GM23338 (cell line): ENCODE results near the gene FHDC1. TPM values are rescaled to one million over a fixed set of nuclear protein-coding genes. Genes with fewer than 3 reads are reported as not detected.
A peak's percentile ranks its signal among the peaks of the same experiment; 100 is the strongest.

Experiments used
- ATAC-seq: fragments of 200-7000 bp; cut with Tn5 transposase; 3 replicates; pipeline ENCODE4 v1.9.1; 2020
- DNase-seq: peaks from one replicate; pipeline ENCODE4 v3.0.0-alpha.2; 2015; ENCODE audit warnings: low spot score
- H2AFZ ChIP-seq: fragments of 200-600 bp; sonication (generic); 2 replicates; pipeline ENCODE4 v1.8.0; 2016; ENCODE audit warnings: antibody characterized with exemption, mild to moderate bottlenecking, moderate library complexity
- H3F3A ChIP-seq: fragments of 200-600 bp; sonication (generic); replicated peaks from 2 replicates; pipeline ENCODE4 v1.8.0; 2017; ENCODE audit warnings: antibody characterized with exemption, mixed run types, low read depth
- H3K27ac ChIP-seq: fragments of 200-600 bp; sonication (generic); 2 replicates; pipeline ENCODE4 v1.6.1; 2016; ENCODE audit warnings: low read depth
- H3K27me3 ChIP-seq: fragments of 200-600 bp; sonication (generic); 2 replicates; pipeline ENCODE4 v1.8.0; 2016; ENCODE audit warnings: mild to moderate bottlenecking, mixed run types, moderate library complexity; ENCODE audit not compliant: insufficient read depth
- H3K36me3 ChIP-seq: fragments of 200-600 bp; sonication (generic); 2 replicates; pipeline ENCODE4 v1.8.0; 2016; ENCODE audit warnings: mild to moderate bottlenecking; ENCODE audit not compliant: insufficient read depth
- H3K4me1 ChIP-seq: fragments of 200-600 bp; sonication (generic); 2 replicates; pipeline ENCODE4 v1.8.0; 2016; ENCODE audit warnings: mild to moderate bottlenecking, moderate library complexity; ENCODE audit not compliant: insufficient read depth
- H3K4me2 ChIP-seq: fragments of 200-600 bp; sonication (generic); 2 replicates; pipeline ENCODE4 v1.7.1; 2017; ENCODE audit warnings: mixed run types
- H3K4me3 ChIP-seq: fragments of 200-600 bp; sonication (generic); 2 replicates; pipeline ENCODE4 v1.6.1; 2016; ENCODE audit warnings: mixed run types
- H3K79me2 ChIP-seq: fragments of 200-600 bp; sonication (generic); replicated peaks from 2 replicates; pipeline ENCODE4 v1.8.0; 2017; ENCODE audit warnings: mild to moderate bottlenecking; ENCODE audit not compliant: insufficient read depth
- H3K9me2 ChIP-seq: fragments of 200-600 bp; sonication (generic); 2 replicates; pipeline ENCODE4 v1.8.0; 2017; ENCODE audit not compliant: insufficient read depth
- H4K20me1 ChIP-seq: fragments of 200-600 bp; sonication (generic); replicated peaks from 2 replicates; pipeline ENCODE4 v1.8.0; 2017; ENCODE audit warnings: mild to moderate bottlenecking; ENCODE audit not compliant: insufficient read depth
- H3K27ac Mint-ChIP-seq: 2 replicates; pipeline ENCODE4 v1.8.0; 2020; ENCODE audit warnings: inconsistent platforms, mild to moderate bottlenecking, moderate library complexity, mixed read lengths
- H3K27me3 Mint-ChIP-seq: 3 replicates; pipeline ENCODE4 v1.8.0; 2022; ENCODE audit warnings: low read depth, mild to moderate bottlenecking, moderate library complexity, mixed read lengths, inconsistent platforms; ENCODE audit not compliant: insufficient read depth, poor library complexity
- H3K36me3 Mint-ChIP-seq: 3 replicates; pipeline ENCODE4 v1.8.0; 2021; ENCODE audit warnings: low read depth, mild to moderate bottlenecking, inconsistent platforms, moderate library complexity, mixed read lengths
- H3K4me1 Mint-ChIP-seq: 3 replicates; pipeline ENCODE4 v1.8.0; 2020; ENCODE audit warnings: mild to moderate bottlenecking, inconsistent platforms, mixed read lengths
- H3K4me3 Mint-ChIP-seq: 3 replicates; pipeline ENCODE4 v1.8.0; 2021; ENCODE audit warnings: moderate library complexity, mild to moderate bottlenecking, inconsistent platforms, mixed read lengths
- H3K9me3 Mint-ChIP-seq: 3 replicates; pipeline ENCODE4 v1.8.0; 2020; ENCODE audit warnings: moderate library complexity, mild to moderate bottlenecking, inconsistent platforms, mixed read lengths
- ETS1 ChIP-seq: IDR thresholded peaks from 2 replicates; pipeline ENCODE4 v1.6.1; 2016; ENCODE audit warnings: antibody characterized with exemption
- EZH2 ChIP-seq: fragments of 200-600 bp; sonication (generic); IDR thresholded peaks from one replicate; pipeline ENCODE4 v1.8.0; 2017; ENCODE audit warnings: antibody characterized with exemption, mild to moderate bottlenecking, low read depth; ENCODE audit not compliant: unreplicated experiment
- EZH2phosphoT487 ChIP-seq: fragments of 200-600 bp; sonication (generic); IDR thresholded peaks from one replicate; pipeline ENCODE4 v1.8.1; 2018; ENCODE audit warnings: antibody characterized with exemption; ENCODE audit not compliant: unreplicated experiment
- JUNB ChIP-seq: IDR thresholded peaks from one replicate; pipeline ENCODE4 v1.6.1; 2016; ENCODE audit warnings: antibody characterized with exemption; ENCODE audit not compliant: unreplicated experiment
- POLR2AphosphoS5 ChIP-seq: IDR thresholded peaks from 2 replicates; pipeline ENCODE4 v1.6.1; 2016; ENCODE audit warnings: antibody characterized with exemption, low read depth
- REST ChIP-seq: IDR thresholded peaks from one replicate; pipeline ENCODE4 v1.6.1; 2018; ENCODE audit warnings: antibody characterized with exemption; ENCODE audit not compliant: unreplicated experiment
- polyA plus RNA-seq: library from polyadenylated mRNA; unstranded; fragments of >200 nt; fragmentation: Nextera tagmentation; extraction: Ambion mirVana; gene quantifications from 2 replicates; pipeline ENCODE4 v1.2.1, GENCODE V29; 2016
- total RNA-seq: library from RNA; depleted of rRNA; stranded (reverse); fragments of >200 nt; shearing (Covaris generic); gene quantifications from 2 replicates; pipeline ENCODE4 v1.2.3, GENCODE V29; 2014
- TF ChIP-seq, protein P1 (sequence below): fragments of 250-450 bp; sonication (Bioruptor Pico); IDR thresholded peaks from 2 replicates; pipeline ENCODE4 v1.5.0; 2020; ENCODE audit warnings: mild to moderate bottlenecking, moderate library complexity
- TF ChIP-seq, protein P2 (sequence below), 2 experiments: fragments of 200-600 bp in 1 of 2; sonication (generic) in 1 of 2; conservative IDR thresholded peaks; 2 replicates each; pipeline versions ENCODE4 v1.5.1 to v1.6.1; 2016 to 2017; ENCODE audit warnings: antibody characterized with exemption in 2 of 2, low read depth in 2 of 2, mild to moderate bottlenecking in 2 of 2, moderate library complexity in 1 of 2

Gene FHDC1
- total and polyA plus RNA-seq, 2 experiments from 2014 or later, result 9.5 to 22.8 TPM

- H3K4me2 ChIP-seq, result peak overlapping the region; percentile 42
- H3K36me3 ChIP-seq, result peaks cover 14% of the 10 kb centered on the region
- H3K4me1 ChIP-seq, result peaks cover 35% of the 10 kb centered on the region
- no peak for DNase-seq
- peak overlapping the region; percentile 85 for H3K27ac ChIP-seq
- H3K27me3 ChIP-seq, result no peaks in the 10 kb centered on the region
- Mint-ChIP-seq H3K36me3 (peaks cover 58% of the 10 kb centered on the region), H3K4me3 (peak overlapping the region; percentile 22), H3K27me3 (peaks cover 5% of the 10 kb centered on the region), H3K9me3 (no peaks in the 10 kb centered on the region), H3K27ac (peak overlapping the region; percentile 85), H3K4me1 (peaks cover 42% of the 10 kb centered on the region)
- ATAC-seq, result peak; percentile 69
- peak overlapping the region; percentile 8; the same call in 1 of the 2 replicates for H3K4me3 ChIP-seq
- 0 out of 2 replicates have a peak, but pooled peaks cover 4% of the 10 kb centered on the region for H3F3A ChIP-seq
- peaks cover 63% of the 10 kb centered on the region for H3K79me2 ChIP-seq
- no peak overlapping the region for H2AFZ ChIP-seq
- TF ChIP-seq ETS1 (no peak), REST (no peak), EZH2phosphoT487 (no peak), POLR2AphosphoS5 (no peak), EZH2 (no peak), JUNB (no peak)
- TF ChIP-seq, protein P1, sequence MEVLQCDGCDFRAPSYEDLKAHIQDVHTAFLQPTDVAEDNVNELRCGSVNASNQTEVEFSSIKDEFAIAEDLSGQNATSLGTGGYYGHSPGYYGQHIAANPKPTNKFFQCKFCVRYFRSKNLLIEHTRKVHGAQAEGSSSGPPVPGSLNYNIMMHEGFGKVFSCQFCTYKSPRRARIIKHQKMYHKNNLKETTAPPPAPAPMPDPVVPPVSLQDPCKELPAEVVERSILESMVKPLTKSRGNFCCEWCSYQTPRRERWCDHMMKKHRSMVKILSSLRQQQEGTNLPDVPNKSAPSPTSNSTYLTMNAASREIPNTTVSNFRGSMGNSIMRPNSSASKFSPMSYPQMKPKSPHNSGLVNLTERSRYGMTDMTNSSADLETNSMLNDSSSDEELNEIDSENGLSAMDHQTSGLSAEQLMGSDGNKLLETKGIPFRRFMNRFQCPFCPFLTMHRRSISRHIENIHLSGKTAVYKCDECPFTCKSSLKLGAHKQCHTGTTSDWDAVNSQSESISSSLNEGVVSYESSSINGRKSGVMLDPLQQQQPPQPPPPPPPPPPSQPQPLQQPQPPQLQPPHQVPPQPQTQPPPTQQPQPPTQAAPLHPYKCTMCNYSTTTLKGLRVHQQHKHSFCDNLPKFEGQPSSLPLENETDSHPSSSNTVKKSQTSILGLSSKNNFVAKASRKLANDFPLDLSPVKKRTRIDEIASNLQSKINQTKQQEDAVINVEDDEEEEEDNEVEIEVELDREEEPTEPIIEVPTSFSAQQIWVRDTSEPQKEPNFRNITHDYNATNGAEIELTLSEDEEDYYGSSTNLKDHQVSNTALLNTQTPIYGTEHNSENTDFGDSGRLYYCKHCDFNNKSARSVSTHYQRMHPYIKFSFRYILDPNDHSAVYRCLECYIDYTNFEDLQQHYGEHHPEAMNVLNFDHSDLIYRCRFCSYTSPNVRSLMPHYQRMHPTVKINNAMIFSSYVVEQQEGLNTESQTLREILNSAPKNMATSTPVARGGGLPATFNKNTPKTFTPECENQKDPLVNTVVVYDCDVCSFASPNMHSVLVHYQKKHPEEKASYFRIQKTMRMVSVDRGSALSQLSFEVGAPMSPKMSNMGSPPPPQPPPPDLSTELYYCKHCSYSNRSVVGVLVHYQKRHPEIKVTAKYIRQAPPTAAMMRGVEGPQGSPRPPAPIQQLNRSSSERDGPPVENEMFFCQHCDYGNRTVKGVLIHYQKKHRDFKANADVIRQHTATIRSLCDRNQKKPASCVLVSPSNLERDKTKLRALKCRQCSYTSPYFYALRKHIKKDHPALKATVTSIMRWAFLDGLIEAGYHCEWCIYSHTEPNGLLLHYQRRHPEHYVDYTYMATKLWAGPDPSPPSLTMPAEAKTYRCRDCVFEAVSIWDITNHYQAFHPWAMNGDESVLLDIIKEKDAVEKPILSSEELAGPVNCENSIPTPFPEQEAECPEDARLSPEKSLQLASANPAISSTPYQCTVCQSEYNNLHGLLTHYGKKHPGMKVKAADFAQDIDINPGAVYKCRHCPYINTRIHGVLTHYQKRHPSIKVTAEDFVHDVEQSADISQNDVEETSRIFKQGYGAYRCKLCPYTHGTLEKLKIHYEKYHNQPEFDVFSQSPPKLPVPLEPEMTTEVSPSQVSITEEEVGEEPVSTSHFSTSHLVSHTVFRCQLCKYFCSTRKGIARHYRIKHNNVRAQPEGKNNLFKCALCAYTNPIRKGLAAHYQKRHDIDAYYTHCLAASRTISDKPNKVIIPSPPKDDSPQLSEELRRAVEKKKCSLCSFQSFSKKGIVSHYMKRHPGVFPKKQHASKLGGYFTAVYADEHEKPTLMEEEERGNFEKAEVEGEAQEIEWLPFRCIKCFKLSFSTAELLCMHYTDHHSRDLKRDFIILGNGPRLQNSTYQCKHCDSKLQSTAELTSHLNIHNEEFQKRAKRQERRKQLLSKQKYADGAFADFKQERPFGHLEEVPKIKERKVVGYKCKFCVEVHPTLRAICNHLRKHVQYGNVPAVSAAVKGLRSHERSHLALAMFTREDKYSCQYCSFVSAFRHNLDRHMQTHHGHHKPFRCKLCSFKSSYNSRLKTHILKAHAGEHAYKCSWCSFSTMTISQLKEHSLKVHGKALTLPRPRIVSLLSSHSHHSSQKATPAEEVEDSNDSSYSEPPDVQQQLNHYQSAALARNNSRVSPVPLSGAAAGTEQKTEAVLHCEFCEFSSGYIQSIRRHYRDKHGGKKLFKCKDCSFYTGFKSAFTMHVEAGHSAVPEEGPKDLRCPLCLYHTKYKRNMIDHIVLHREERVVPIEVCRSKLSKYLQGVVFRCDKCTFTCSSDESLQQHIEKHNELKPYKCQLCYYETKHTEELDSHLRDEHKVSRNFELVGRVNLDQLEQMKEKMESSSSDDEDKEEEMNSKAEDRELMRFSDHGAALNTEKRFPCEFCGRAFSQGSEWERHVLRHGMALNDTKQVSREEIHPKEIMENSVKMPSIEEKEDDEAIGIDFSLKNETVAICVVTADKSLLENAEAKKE (CRISPR knock-in tag), result no peak
- TF ChIP-seq, protein P2, sequence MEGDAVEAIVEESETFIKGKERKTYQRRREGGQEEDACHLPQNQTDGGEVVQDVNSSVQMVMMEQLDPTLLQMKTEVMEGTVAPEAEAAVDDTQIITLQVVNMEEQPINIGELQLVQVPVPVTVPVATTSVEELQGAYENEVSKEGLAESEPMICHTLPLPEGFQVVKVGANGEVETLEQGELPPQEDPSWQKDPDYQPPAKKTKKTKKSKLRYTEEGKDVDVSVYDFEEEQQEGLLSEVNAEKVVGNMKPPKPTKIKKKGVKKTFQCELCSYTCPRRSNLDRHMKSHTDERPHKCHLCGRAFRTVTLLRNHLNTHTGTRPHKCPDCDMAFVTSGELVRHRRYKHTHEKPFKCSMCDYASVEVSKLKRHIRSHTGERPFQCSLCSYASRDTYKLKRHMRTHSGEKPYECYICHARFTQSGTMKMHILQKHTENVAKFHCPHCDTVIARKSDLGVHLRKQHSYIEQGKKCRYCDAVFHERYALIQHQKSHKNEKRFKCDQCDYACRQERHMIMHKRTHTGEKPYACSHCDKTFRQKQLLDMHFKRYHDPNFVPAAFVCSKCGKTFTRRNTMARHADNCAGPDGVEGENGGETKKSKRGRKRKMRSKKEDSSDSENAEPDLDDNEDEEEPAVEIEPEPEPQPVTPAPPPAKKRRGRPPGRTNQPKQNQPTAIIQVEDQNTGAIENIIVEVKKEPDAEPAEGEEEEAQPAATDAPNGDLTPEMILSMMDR (conservative IDR thresholded peaks at IDR 0.05; ENCODE audit: low read depth in 2 of 2), result no peak
- no peaks in the 10 kb centered on the region for H3K9me2 ChIP-seq
- peaks cover 16% of the 10 kb centered on the region; the same call in 1 of the 2 replicates for H4K20me1 ChIP-seq
Observed at GRCh38 chr4:152950402-152951274, 14.5 kb downstream of the FHDC1 start.
